ENCODE data around the gene ASB6. TPM values are rescaled to one million over a fixed set of nuclear protein-coding genes. Genes with fewer than 3 reads are reported as not detected.

ASB6 gene
- total RNA-seq, 1 experiment from 2014 or later: 21.0 TPM

- Histone ChIP-seq H3K18ac (ENCODE audit: insufficient read length, low read depth, low read length) (no peak overlapping the region), H2BK12ac (ENCODE audit: insufficient read length, low read depth, low read length) (no peak overlapping the region), H3K4ac (ENCODE audit: low read depth, low read length) (no peak overlapping the region), H2BK120ac (ENCODE audit: low read depth, low read length, poor library complexity, severe bottlenecking) (no peak overlapping the region), H2BK20ac (ENCODE audit: low read depth, low read length, poor library complexity, severe bottlenecking) (no peak overlapping the region), H4K5ac (ENCODE audit: insufficient read length, low read depth, low read length) (no peak overlapping the region), H3K23ac (ENCODE audit: insufficient read length, low read depth, low read length) (no peak overlapping the region), H4K91ac (ENCODE audit: insufficient read length, low read depth, low read length) (no peak overlapping the region), H3K56ac (ENCODE audit: insufficient read length, low read depth, low read length) (no peak overlapping the region), H4K8ac (replicated peaks; ENCODE audit: insufficient read length, low read depth, low read length) (no peak overlapping the region), H2BK15ac (ENCODE audit: low read depth, low read length) (no peak overlapping the region), H4K20me1 (ENCODE audit: control insufficient read depth, insufficient read depth, insufficient read length) (no peaks in the 10 kb centered on the region), H3K79me2 (ENCODE audit: insufficient read depth, low read length) (peaks cover 3% of the 10 kb centered on the region; the same call in 1 of the 2 replicates), H3K27ac (ENCODE audit: insufficient read length, low read depth, low read length) (no peak overlapping the region), H3K9me3 (ENCODE audit: control insufficient read depth, low read depth, low read length) (no peaks in the 10 kb centered on the region), H3T11ph (ENCODE audit: low read length) (no peak overlapping the region), H3K23me2 (ENCODE audit: insufficient read length, low read depth, low read length, poor library complexity, severe bottlenecking) (peaks cover 12% of the 10 kb centered on the region), H2AFZ (ENCODE audit: low read length) (no peak overlapping the region), H3K79me1 (ENCODE audit: insufficient read depth, low read depth, low read length, poor library complexity, severe bottlenecking) (peaks cover 11% of the 10 kb centered on the region), H3K27me3 (ENCODE audit: insufficient read depth, low read length) (no peaks in the 10 kb centered on the region), H3K4me1 (ENCODE audit: insufficient read depth, low read length) (no peaks in the 10 kb centered on the region), H2AK5ac (ENCODE audit: insufficient read length, low read length) (no peak overlapping the region), H3K14ac (ENCODE audit: insufficient read depth, low read length) (no peak overlapping the region), H3K9ac (ENCODE audit: extremely low read depth, insufficient read length, low read length) (no peak overlapping the region), H2BK5ac (ENCODE audit: insufficient read length, low read length) (no peak overlapping the region), H3K4me2 (ENCODE audit: insufficient read depth, insufficient read length, low read length) (no peak overlapping the region)
- Mint-ChIP-seq H3K27ac (no peak overlapping the region), H3K9me3 (no peaks in the 10 kb centered on the region; a peak in 1 of 5 replicates), H3K4me1 (peaks cover 7 to 17% of the 10 kb centered on the region in 2 experiments), H3K4me3 (no peak overlapping the region), H3K27me3 (ENCODE audit: low read depth) (peaks cover 2% of the 10 kb centered on the region), H3K36me3 (ENCODE audit: insufficient read depth in 1 of 3, low read depth in 3 of 3) (peaks cover 16 to 37% (median 35%) of the 10 kb centered on the region in 3 experiments)
- no peak for DNase-seq
- no CpG with 5 or more reads among the region's 17 CpGs for WGBS (ENCODE audit: extremely low coverage, insufficient read length, low lambda C conversion rate)
- TF ChIP-seq CTCF (conservative IDR thresholded peaks at IDR 0.05): no peak
These were observed 2.8 kb downstream of the ASB6 start for GRCh38 chr9:129639034-129639630.

All from H9 (cell line).